Right renal cortex interstitium (tissue), 3 donors: ENCODE data around the gene CXADR. TPM values are rescaled to one million over a fixed set of nuclear protein-coding genes. Genes with fewer than 3 reads are reported as not detected.
A peak's percentile ranks its signal among the peaks of the same experiment; 100 is the strongest.

Experiments
- DNase-seq, 3 donors: peaks; one replicate each; pipeline ENCODE4 v3.0.0-alpha.2; 2013; ENCODE audit warnings: low read depth in 3 of 3, low spot score in 2 of 3
- polyA plus RNA-seq, 3 donors: library from polyadenylated mRNA; unstranded; fragments of 120-200 nt; gene quantifications; one replicate each; pipeline ENCODE4 v1.2.1, GENCODE V29; 2013; ENCODE audit not compliant: insufficient read length in 3 of 3

The CXADR gene
- polyA plus RNA-seq, 3 donors: 37.7 to 44.0 (median 39.1) TPM

DNA sequence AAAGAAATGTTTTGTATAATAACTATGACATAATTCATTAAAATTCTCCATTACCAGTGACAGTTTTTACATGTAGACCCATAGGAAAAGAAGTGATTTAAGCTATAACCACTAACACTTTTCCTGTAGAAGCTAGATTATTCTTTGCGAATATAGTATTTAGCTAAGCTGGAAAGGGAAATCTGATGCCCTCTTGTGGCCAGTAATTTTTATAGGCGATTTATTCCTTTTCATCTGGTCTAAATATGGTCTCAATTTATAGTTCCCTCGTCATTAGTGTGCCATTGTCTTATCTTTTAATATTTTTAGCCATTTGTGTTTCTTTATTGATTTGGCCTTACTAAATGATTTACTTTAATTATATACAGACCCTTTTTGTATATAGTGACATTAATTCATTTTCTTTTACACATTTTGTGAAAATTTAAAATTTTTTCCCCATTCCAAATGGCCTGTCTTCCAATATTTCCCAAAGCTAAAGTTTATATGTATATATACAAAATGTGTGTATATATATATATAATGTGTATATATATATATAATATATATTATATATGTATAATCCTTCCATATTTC, 73.1 kb downstream of the CXADR start:
- peak; percentile 18 to 32 (median 19) for DNase-seq

DNA sequence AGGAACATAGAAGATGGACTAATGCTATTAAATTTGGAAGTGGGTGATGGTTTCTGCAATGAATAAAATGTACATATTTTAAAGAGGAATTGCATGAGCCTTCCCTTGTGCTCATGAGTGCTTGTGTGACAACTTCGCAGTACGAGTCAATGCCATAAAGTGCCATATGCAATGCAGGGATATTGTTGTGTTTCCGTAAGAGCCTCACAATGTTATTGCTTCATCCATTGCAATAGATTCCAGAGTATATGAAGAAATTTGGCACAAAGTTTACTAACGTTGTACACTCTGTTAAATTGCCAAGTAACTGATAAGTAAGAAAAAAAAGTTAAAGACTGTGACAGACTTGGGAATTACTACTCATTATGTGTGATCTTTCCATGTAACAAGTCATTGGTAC, 77.6 kb downstream of the CXADR start:
- no peak for DNase-seq

DNA sequence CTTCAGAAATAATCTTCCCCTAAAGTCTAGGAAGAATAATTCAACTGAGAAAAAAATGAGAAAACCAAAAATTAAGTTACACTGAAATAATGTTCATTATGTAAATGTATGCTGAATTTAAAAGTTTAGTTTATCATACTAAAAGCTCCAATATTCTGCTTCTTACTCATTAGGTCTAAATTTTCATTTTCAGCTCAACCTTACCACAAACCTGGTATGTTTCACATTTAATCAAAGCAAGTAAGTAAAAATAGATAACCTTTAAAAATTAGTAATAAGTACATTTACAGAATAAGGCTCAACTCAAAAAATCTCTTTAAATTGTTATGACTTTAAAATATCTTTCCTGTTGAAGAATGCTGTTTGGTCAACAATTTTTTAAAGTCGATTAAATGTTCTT, 84.8 kb downstream of the CXADR start:
- DNase-seq: no peak

DNA sequence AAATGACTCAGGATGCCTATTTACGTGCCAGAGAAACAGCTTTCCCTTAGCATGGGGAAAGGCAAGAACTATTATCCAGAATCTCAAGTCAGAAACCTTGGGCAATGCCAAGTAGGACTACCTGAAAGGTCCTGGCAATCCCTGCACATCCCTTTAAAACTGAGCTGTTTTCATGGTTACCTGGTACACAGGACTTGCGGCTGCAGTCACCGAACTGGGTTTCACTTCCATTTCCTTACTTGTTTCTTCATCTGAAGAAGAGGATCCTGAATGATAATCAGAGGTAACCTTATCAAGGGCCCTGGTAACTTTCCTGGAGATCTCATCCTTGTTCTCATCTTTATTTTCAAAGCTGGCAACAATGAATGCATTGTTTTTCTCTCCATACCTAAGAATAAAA, 85.6 kb downstream of the CXADR start:
- no peak for DNase-seq

DNA sequence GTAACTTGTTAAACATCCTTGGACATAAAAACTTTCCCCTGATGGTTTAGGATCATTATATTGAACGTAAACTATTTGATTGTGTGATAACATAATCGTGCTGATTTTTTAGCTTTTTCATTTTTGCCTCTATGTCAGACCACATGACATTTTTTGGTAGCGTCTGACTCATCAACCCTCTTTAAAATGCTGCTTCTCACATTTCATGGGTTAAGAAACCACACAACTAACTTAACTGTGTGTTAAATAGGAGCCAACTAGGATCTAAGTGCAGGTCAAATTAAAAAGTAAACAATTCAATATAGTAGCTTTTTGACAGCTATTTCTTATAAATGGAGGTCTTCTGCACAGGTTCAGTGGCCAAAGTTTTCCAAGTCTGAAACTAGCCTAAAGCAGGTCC, 90.0 kb downstream of the CXADR start:
- no peak for DNase-seq

DNA sequence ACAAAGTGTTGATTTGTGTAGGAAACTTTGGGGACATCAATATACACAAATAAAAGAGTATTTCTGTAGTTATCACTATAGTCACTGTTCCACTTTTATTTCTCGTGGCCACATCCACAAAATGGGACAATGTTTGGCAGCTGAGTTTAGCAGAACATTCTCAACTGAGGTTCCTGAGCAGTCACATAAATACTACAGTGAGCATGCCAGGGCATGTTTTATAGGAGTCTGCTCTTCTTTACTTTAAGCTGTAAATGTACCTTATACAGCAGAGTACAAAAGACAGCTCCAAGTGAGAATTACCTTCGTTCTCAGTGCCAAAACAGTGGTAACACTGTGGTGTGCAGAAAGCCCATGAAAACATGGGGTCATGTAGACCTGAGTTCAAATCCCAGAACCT, 94.8 kb downstream of the CXADR start:
- DNase-seq: no peak

DNA sequence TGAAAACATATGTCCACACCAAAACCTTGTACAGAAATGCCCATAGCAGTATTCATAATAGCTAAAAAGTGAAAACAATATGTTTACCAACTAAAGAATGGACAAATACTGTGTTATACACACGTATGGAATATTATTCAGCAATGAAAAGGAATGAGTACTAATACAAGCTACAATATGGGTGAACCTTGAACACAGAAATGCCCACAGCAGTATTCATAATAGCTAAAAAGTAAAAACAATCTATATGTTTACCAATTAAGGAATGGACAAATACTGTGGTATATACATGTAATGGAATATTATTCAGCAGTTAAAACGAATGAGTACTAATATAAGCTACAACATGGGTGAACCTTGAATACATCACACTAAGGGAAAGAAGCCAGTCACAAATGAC, 96.8 kb downstream of the CXADR start:
- DNase-seq: no peak

DNA sequence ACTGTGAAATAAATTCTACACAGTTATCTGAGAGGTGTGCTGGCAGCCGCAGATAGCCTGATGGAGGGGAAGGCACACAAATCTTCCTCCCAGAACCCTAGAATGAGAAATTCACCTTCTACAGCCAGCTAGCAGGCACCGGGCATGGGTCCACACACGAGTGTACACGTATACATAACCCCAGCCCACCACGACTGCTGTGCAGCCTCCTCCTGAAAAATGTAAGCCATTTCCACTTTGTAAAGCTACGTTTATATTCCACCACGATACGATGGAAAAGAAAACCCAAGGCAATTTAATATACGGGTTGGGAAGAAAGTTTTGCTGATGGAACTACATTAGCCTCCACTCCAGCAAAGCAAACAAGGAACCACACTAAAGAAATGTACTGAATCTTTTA, 98.1 kb downstream of the CXADR start:
- peak; percentile 15 to 19 (median 16) for DNase-seq

DNA sequence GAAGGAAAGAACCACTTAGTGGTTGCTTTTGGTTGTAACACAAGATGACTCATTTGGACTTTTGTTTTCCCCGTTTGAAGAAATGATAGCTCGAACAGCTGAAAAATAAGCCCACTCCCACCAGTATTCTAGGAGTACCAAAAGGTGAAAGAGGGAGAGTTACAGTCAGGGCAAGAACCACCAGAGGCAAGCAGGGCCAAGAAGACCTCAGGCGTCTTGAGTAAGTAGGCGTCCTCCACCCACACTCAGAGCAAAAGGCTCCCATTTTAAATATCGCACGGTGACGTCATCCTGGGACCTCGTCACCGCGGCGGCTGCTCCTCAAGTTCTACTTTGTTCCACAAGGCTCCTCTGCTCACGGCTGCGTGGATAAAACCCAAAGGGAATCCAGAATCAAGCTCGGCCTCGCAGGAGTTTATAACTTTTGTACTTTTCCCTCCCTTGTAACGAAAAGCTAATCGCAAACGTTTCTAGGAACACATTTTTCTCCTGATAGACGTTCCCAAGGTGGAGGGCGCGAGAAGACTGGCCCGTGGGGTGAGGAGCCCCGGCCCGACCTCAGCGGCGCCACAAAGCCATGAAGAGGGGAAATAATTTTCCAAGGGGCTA, 98.7 kb downstream of the CXADR start:
- DNase-seq: peak; percentile 79 to 89 (median 81)

DNA sequence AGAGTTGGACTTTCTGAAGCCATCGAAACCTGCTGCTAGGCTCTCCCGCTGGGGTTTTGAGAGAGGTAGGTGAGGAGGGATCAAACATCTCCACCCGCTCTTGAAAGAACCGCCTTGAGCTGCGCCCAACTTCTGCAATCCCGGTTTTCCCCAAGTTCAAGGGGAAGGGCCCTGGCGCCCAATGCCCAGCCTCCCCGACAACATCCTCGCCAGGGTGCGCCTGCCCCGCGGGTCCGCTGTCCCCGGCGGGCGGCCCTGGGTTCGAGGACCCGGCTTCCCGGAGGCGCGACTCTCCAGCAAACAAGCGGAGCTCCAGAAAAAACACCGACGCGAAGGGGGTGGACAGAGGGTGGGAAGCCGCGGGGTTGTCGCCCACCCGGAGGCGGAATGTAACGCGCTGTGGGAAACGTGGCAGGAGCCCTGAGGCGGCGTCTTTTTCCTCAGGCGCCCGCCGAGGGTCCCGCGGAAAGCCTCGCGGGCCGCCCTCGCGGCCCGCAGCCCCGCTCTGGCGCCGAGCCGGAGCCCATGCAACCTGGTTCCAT, 99.3 kb downstream of the CXADR start:
- DNase-seq: peak in 2 of 3 donors; percentile 17 to 19

DNA sequence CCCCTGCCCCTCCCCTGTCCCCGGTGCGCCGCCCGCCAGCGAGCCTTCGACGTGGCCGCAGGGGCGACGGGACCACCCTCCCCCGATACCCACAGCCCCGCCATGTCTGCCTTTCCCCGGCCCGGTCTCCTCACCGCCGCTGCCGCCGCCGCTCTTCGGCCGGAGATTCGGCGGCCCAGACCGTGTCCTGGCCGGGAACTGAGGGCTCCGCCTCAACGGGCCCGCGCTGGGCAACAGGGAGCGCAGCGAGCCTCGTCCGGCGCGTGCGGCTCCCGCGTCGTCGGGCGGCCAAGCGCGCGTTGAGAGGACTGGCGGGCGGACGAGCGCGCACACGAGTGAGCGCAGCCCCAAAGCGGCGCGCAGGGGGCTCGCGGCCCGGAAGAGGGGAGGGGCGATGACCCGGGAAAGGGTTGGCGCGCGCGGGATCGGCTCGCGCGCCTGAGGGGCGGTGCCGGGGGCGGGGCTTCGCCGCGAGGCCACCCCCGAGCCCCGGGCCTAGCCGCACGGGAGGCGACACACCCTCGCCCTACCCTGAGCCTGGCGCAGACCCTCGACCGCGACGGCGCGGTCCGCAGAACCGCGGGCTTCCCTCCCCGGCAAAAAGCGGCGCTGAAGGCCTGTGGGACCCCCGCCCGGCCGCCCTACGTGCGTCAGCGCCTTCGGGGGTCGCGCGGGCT, 99.9 kb downstream of the CXADR start, which contains the start of gene BTG3:
Gene BTG3 (minus strand): TSS at position 337 of the 677 bp plus-strand sequence. CDS start 3,757 bp downstream, outside the sequence.
- peak; percentile 47 to 62 (median 61) for DNase-seq

DNA sequence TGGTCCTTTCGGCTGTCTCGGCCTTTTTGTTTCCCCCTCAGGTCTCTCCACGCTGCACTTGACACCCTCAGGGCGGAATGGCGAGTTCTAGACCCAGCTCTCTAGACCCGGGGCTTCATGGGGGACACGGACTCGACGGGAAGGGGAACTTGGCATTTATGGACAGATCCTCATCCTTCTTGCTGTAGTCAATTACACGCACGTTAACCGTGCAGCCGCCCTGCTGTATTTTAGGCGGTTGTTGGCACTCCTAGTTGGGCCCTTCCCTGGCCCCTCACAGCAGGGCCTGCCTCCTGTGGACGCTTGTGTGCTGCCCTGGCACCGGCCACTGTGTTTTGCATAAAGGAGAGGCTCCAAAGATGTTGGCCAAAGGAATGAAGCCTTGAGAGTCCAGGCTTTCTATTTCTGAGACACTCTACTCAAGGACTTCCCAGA, 100.4 kb downstream of the CXADR start:
- peak; percentile 26 to 31 (median 27) for DNase-seq

DNA sequence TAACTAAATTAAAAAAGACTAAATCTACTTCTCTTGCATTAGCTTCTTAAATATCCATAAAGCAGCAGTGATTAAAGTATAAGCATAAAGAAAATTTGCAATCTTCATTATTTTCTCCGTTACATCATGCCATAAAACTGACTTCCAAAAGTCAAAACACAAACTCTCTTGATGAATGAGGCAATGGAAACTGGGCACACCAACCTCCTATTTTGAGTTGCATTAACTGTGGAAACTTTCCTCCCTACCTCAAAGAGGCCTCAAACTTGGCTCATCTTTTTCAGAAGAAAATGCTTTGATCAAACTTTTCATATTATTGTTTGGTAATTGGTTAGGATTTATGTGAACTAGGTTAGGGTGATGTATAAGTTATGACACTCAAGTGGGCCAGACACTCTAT, 104.0 kb downstream of the CXADR start:
- no peak for DNase-seq

DNA sequence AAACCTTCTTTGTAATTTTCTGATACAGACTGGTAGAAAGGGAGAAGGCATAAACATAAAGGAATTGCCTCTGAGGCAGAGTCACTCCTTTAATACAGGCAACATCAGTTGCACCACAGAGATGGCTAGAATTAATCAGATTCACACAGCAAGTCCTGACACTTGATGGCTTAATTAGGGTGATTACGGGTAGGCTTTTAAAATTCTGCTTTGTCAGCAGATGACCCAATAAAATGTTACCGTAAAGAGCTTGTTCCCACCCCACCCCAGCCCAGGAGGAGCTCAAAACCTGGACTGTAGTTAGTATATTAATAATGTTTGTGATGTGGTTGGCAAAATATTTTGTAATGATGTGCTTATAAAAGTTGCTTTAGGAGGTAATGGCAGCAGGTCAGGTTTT, 109.2 kb downstream of the CXADR start:
- no peak for DNase-seq

DNA sequence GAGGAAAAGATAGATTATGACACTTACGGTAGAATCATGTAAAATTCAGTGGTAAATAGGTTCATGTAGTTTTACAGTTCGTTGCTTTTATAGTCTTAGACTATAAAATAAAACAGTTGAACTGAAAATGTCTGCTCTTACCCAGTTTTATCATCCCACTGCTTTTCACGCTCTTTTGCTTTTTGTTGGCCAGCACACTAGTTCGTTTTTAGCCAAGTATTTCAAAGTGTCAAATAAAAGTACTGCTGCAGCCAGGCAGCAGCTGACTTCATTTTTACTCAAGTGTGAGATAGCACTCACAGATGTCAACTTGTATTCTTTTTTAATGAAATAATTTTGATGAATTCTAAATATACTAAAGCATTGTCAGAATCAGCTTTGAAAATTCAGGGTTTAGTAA, 118.4 kb downstream of the CXADR start:
- no peak for DNase-seq

DNA sequence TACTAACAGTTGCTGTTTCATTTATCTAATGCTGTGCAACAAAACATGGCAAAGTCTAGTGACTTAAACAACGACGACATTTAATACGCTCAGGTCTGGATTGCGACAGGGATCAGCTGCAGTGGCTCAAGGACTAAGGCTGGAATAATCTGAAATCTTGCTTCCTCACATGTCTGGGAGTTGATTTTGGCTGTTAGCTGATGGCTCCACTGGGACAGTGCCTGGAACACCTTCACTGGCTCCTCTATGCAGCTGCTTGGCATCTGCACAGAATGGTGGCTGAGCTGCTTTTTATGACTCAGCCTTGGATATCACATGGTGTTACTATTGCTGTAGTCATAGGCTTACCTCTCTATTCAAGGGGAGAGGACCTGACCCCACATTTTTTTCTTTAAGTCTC, 123.9 kb downstream of the CXADR start:
- no peak for DNase-seq

DNA sequence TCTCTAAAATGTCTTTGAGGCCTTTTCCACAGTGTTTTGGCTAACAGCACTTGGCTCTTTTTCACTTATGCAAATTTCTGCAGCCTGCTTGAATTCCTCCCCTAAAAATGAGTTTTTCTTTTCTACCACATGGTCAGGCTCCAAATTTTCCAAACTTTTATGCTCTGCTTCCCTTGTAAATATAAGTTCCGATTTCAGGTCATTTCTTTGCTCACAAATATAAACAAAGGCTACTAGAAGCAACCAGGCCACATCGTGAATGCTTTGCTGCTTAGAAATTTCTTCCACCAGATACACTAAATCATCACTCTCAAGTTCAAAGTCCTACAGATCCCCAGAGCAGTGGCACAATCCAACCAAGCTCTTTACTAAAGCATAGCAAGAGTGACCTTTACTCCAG, 128.0 kb downstream of the CXADR start:
- DNase-seq: no peak

Other genes with a start within 250 kb of the CXADR start
- 10 to 100 TPM; 37.5 to 42.9 (median 38.7) TPM for gene BTG3, start 99.9 kb downstream of the CXADR start, polyA plus RNA-seq